ENCODE data around the gene RNF25.

RNF25 gene

GRCh38 chr2:218671654-218672566, at the start of gene RNF25, which contains the start of gene STK36:
Gene RNF25, minus strand, starts transcription at chr2:218672002. Its CDS starts 32 bp downstream, at chr2:218671970.
Gene STK36, plus strand, starts transcription at chr2:218672086. Its CDS starts 744 bp downstream, at chr2:218672830.
- DNase-seq, result peak; percentile 82

DNA sequence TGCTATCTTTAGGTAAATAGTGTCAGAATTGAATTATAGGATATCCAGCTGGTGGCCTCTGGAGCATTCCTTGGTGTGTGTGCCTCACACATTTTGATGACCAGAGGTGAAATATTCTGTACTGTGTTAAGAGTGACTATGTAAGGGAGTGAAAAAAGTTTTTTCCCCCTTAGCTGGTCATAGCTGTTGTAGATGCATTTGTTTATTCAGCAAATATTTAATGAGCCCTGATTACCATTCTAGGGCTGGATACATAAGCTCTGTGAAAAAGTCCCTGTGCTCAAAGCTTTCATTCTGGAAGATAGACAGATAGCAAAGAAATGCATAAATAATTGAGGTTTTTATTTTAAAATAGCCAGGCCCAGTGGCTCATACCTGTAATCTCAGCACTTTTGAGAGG, 49.7 kb upstream of the RNF25 start:
- no peak for DNase-seq

- no peak for DNase-seq
Observed at GRCh38 chr2:218720048-218721041, 48.5 kb upstream of the RNF25 start.

GRCh38 chr2:218719457-218719856, 47.7 kb upstream of the RNF25 start:
- DNase-seq, result no peak

DNA sequence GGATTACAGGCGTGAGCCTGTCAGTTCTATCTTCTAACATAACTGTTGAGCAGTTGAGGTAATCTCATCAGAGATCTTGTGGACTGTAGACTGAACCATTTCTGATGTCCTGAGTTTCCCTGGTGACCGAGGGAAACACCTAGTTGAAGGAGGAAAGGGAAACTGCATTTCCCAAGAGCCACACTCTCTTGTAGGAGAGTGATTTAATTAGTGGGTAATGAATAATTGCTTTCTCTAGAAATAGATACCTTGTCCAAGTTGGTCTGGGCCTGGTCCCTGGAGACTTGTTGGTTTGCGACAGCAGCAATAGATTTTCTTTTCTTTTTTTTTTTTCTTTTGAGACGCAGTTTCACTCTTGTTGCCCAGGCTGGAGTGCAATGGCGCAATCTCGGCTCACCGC, 46.3 kb upstream of the RNF25 start:
- DNase-seq, result no peak

GRCh38 chr2:218717262-218717661, 45.5 kb upstream of the RNF25 start:
- DNase-seq, result no peak

DNA sequence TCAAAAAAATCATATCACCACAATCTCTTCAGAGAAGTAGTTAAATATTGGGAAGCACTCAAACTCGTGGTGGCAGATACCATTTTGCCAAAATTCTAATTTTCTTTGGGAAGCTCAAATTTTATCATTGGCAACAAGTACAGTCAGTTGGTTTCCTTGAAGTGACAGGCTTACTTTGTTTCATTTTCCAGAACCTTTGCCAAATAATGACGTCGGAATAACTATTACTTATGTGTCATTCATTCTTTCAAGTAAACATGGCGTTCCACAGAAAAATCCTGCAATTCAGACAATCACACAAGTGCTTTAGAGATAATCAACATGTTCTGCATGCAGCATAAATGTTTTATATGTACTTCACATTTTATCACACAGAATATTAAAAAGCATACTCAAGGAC, 44.3 kb upstream of the RNF25 start:
- no peak for DNase-seq

DNA sequence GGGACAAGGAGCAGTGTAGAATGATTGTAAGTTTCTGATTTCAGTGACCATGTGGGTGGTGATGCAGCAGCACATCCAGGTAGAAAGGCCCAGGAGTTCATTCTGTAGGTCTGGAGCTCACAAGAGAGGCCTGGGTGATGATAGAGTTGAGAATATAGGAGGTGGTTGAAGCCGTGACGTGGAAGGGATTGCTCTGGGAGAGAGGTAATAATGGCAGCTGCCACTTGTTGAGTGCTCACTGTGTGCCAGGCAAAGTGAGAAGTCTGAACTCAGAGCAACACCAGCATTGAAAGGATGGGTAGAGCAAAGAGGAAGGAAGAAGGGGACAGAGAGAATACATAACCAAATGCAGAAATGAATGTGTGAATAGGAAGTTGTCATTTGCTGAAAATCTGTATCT, 42.1 kb upstream of the RNF25 start:
- DNase-seq, result no peak

DNA sequence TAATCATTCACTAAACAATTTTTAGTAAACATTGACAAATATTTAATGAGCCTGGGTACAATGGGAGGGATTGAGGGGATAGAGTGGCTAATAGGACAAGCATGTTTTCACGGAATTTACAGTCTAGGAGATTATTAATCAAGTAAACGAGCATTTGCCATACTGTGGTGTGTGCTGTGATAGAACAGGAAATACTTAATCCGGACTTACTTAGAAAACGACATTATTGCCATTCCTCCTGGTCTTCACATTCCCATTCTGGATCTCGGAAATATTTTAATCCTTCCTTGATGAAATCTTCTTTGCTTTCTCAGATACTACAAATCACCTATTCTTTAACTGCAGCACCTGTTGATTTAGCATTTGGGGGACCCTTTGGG, 39.7 kb upstream of the RNF25 start:
- DNase-seq, result no peak

- peak; percentile 98 for DNase-seq
Observed at GRCh38 chr2:218710687-218711549, 39.1 kb upstream of the RNF25 start, which contains the start of gene TTLL4. Gene TTLL4, plus strand, starts transcription at chr2:218710835. Its CDS starts 26,842 bp downstream, at chr2:218737677.

DNA sequence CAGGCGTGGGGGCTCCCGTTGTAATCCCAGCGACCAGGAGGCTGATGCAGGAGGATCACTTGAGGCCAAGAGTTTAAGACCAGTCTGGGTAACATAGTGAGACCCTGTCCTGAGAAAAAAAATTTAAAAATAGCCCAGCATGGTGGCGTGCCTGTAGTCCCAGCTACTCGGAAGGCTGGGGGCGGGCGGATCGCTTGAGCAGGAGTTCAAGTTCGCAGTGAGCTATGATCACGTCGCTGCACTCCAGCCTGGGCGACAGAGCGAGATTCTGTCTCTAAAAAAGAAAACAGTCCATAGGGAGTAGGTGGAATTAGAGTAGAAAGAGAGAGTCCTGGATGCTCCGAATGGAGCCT, 38.5 kb upstream of the RNF25 start:
- no peak for DNase-seq

GRCh38 chr2:218709908-218710307, 38.1 kb upstream of the RNF25 start:
- no peak for DNase-seq

DNA sequence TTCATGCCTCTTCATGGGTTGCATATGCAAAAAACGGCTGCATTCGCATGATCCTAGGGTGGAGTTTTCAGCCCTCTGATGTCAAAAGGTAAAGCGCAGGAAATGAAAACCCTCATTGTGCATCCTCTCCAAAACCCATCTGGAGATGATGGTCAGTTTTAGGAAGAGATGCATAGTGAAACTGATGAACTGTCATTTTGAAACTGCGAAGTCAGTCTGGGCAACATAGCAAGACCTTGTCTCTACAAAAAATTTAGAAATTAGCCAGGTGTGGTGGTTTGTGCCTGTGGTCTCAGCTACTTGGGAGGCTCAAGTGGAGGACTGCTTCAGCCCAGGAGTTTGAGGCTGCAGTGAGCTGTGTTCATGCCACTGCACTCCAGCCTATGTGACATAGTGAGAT, 36.3 kb upstream of the RNF25 start:
- DNase-seq, result no peak

DNA sequence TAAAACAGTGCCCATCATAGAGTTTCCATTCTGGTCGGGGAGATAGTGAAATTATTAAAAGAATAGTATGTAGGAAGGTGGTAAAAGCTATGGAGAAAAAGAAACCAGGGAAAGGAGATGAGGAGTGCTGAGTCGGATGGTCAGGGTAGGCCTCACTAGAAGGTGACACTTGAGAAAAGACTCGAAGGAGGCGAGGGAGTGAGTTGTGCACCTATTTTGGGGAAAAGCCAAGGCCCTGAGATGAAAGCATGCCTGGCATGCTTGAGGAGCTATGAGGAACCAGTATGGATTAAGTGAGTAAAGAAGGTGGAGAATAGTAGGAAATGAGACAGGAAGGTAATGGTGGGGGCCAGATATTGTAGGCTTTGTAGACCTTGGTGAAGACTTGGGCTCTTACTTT, 31.5 kb upstream of the RNF25 start:
- DNase-seq, result no peak

- no peak for DNase-seq
Observed at GRCh38 chr2:218701806-218702205, 30.0 kb upstream of the RNF25 start.

DNA sequence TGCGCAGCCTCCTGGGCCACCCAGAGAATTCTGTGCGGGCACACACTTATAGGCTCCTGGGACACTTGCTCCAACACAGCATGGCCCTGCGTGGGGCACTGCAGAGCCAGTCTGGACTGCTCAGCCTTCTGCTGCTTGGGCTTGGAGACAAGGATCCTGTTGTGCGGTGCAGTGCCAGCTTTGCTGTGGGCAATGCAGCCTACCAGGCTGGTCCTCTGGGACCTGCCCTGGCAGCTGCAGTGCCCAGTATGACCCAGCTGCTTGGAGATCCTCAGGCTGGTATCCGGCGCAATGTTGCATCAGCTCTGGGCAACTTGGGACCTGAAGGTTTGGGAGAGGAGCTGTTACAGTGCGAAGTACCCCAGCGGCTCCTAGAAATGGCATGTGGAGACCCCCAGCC, 27.1 kb upstream of the RNF25 start:
- no peak for DNase-seq

DNA sequence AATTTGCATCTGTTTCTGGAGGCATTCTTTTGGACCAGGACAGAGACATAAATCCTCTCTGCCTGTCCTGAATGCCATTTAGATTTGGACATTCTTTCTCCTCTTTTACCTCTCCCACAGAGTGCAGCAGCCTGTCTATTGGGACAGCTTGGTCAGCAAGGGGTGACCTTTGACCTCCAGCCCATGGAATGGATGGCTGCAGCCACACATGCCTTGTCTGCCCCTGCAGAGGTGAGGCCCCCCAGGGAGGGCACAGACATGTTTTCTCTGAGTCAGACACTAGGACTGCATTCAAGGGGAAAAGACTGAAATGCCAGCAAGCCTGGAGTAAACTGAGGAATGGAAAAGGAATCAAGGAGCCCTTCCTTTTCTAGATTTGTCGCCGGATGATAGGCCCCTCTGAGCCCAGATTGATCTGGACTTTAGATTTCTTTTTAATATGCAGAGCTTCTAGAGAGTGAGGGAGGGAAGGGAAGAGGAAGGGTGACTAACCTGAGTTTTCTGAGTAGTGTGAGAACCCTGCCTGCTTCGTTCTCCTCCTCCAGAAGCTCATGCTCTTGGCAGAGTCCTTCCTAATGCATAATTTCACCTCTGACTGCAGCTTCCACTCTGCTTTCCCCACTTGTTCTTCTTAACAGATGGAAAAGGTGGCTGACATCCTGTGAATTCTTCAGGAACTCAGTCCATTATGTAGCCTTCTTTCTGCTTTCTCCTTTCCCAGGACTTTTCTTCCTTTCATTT, 22.8 kb upstream of the RNF25 start:
- no peak for DNase-seq

DNA sequence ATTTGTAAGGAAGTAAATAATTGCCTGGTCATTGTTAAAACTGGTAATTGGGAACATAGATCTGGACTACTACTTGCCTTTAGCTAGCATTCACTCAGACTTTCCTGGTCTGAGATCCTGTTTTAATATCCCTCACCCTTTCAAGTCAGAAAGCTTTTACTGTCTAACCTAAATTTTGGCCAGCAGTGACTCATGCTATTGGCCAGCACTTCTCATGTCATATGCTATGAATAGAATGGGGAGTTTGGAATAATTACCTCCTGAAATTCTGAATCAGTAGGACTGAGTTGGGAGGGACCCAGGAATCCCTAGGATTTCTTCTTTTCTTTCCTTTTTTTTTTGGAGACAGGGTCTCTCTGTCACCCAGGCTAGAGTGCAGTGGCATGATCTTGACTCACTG, 19.4 kb upstream of the RNF25 start:
- DNase-seq, result no peak

- peak; percentile 40 for DNase-seq
Observed at GRCh38 chr2:218687400-218688060, 15.7 kb upstream of the RNF25 start.

- no peak for DNase-seq
Observed at GRCh38 chr2:218680061-218680460, 8.3 kb upstream of the RNF25 start.

DNA sequence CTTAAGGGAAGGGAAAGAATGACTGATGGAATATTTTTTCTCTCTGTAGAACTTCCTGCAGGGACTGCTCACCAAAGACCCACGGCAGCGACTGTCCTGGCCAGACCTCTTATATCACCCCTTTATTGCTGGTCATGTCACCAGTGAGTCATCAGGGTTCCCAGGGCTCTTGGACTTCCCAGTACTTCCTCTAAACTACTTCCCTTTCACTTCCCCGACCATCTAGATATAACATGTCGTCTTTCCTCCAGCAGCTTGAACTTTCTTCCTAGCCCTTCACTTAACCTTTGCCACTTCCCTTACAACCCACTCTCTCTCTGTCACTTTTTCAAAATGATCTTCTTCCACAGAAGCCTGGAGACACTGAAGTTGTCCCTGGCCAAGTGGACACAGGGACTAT, 7.3 kb upstream of the RNF25 start:
- peak; percentile 65 for DNase-seq
